Neuron (in vitro differentiated cells): ENCODE measurements around the gene EDC4.
"Not testable (repeated sequence)": the region's sequence is repeated elsewhere in the genome, so short reads cannot be mapped to it uniquely, and the experiment has no call there.

Experiments
- H2AFZ ChIP-seq: one replicate; pipeline ENCODE4 v1.6.1; 2013; ENCODE audit warnings: low read depth, mild to moderate bottlenecking, inconsistent platforms, low read length, moderate library complexity
- H3K27me3 ChIP-seq: one replicate; pipeline ENCODE4 v1.6.1; 2013; ENCODE audit warnings: low read length; ENCODE audit not compliant: insufficient read depth
- H3K36me3 ChIP-seq: one replicate; pipeline ENCODE4 v1.6.1; 2013; ENCODE audit warnings: low read length; ENCODE audit not compliant: insufficient read depth
- H3K4me1 ChIP-seq: one replicate; pipeline ENCODE4 v1.6.1; 2013; ENCODE audit warnings: low read length; ENCODE audit not compliant: insufficient read depth
- H3K4me3 ChIP-seq: 2 replicates; pipeline ENCODE4 v1.5.1; 2013; ENCODE audit warnings: mild to moderate bottlenecking, low read length, moderate library complexity
- H3K9me3 ChIP-seq: one replicate; pipeline ENCODE4 v1.6.1; 2013; ENCODE audit warnings: low read length

The EDC4 gene

GRCh38 chr16:67910158-67910557 is 37.3 kb downstream of the EDC4 start:
- H3K9me3 ChIP-seq = no peaks in the 10 kb centered on the region
- H3K4me3 ChIP-seq = no peak overlapping the region
- no peak overlapping the region for H2AFZ ChIP-seq
- peaks cover 8% of the 10 kb centered on the region for H3K4me1 ChIP-seq
- H3K36me3 ChIP-seq = peaks cover 45% of the 10 kb centered on the region
- H3K27me3 ChIP-seq = no peaks in the 10 kb centered on the region

- Histone ChIP-seq H3K4me3 (no peak overlapping the region), H3K36me3 (peaks cover 43% of the 10 kb centered on the region), H2AFZ (no peak overlapping the region), H3K4me1 (peaks cover 4% of the 10 kb centered on the region), H3K9me3 (no peaks in the 10 kb centered on the region), H3K27me3 (no peaks in the 10 kb centered on the region)
These were observed 42.1 kb downstream of the EDC4 start for GRCh38 chr16:67914758-67915495.

GRCh38 chr16:67915496-67915769 is 42.6 kb downstream of the EDC4 start:
- H3K36me3 ChIP-seq = peaks cover 40% of the 10 kb centered on the region
- not testable (repeated sequence) for H3K27me3 ChIP-seq

GRCh38 chr16:67915831-67916723 is 43.2 kb downstream of the EDC4 start:
- Histone ChIP-seq H3K4me3 (no peak overlapping the region), H3K27me3 (no peaks in the 10 kb centered on the region), H3K4me1 (no peaks in the 10 kb centered on the region), H2AFZ (no peak overlapping the region), H3K36me3 (peaks cover 34% of the 10 kb centered on the region), H3K9me3 (no peaks in the 10 kb centered on the region)

More at GRCh38 chr16:67915496-67915769, 42.6 kb downstream of the EDC4 start:
- H3K4me1 ChIP-seq, H3K9me3 ChIP-seq, H3K4me3 ChIP-seq, H2AFZ ChIP-seq: not testable (repeated sequence)

- Histone ChIP-seq H3K36me3 (peaks cover 22% of the 10 kb centered on the region), H3K9me3 (no peaks in the 10 kb centered on the region), H3K4me1 (no peaks in the 10 kb centered on the region), H3K4me3 (no peak overlapping the region), H3K27me3 (no peaks in the 10 kb centered on the region), H2AFZ (no peak overlapping the region)
These were observed 44.4 kb downstream of the EDC4 start for GRCh38 chr16:67917140-67917851.

GRCh38 chr16:67917852-67918236 is 45.0 kb downstream of the EDC4 start:
- no peak overlapping the region for H3K4me3 ChIP-seq
- H3K4me1 ChIP-seq = no peaks in the 10 kb centered on the region
- H3K36me3 ChIP-seq = peaks cover 21% of the 10 kb centered on the region
- no peak overlapping the region for H2AFZ ChIP-seq
- H3K9me3 ChIP-seq = no peaks in the 10 kb centered on the region
- H3K27me3 ChIP-seq = no peaks in the 10 kb centered on the region

GRCh38 chr16:67919622-67920221 is 46.9 kb downstream of the EDC4 start:
- Histone ChIP-seq H3K27me3 (no peaks in the 10 kb centered on the region), H3K4me1 (no peaks in the 10 kb centered on the region), H2AFZ (no peak overlapping the region), H3K36me3 (peaks cover 24% of the 10 kb centered on the region), H3K4me3 (no peak overlapping the region), H3K9me3 (no peaks in the 10 kb centered on the region)

GRCh38 chr16:67922221-67922620 is 49.4 kb downstream of the EDC4 start:
- Histone ChIP-seq H3K4me3 (no peak overlapping the region), H3K27me3 (no peaks in the 10 kb centered on the region), H3K36me3 (peaks cover 14% of the 10 kb centered on the region), H3K9me3 (no peaks in the 10 kb centered on the region), H3K4me1 (no peaks in the 10 kb centered on the region), H2AFZ (no peak overlapping the region)

GRCh38 chr16:67922740-67923139 is 49.9 kb downstream of the EDC4 start:
- Histone ChIP-seq H3K36me3 (peaks cover 18% of the 10 kb centered on the region), H3K4me1 (no peaks in the 10 kb centered on the region), H3K9me3 (no peaks in the 10 kb centered on the region), H3K27me3 (no peaks in the 10 kb centered on the region), H3K4me3 (no peak overlapping the region), H2AFZ (no peak overlapping the region)

GRCh38 chr16:67923414-67924116 is 50.7 kb downstream of the EDC4 start:
- Histone ChIP-seq H3K36me3 (peaks cover 22% of the 10 kb centered on the region), H3K9me3 (no peaks in the 10 kb centered on the region), H3K27me3 (no peaks in the 10 kb centered on the region), H2AFZ (no peak overlapping the region), H3K4me1 (no peaks in the 10 kb centered on the region), H3K4me3 (no peak overlapping the region)

GRCh38 chr16:67924140-67924906 is 51.5 kb downstream of the EDC4 start:
- H3K4me3 ChIP-seq = no peak overlapping the region
- no peak overlapping the region for H2AFZ ChIP-seq
- no peaks in the 10 kb centered on the region for H3K27me3 ChIP-seq
- H3K9me3 ChIP-seq = no peaks in the 10 kb centered on the region
- H3K36me3 ChIP-seq = peaks cover 28% of the 10 kb centered on the region
- no peaks in the 10 kb centered on the region for H3K4me1 ChIP-seq

GRCh38 chr16:67926181-67926750 is 53.4 kb downstream of the EDC4 start:
- peaks cover 38% of the 10 kb centered on the region for H3K36me3 ChIP-seq
- H3K9me3 ChIP-seq = no peaks in the 10 kb centered on the region
- H3K27me3 ChIP-seq = no peaks in the 10 kb centered on the region
- H3K4me3 ChIP-seq = no peak overlapping the region
- no peaks in the 10 kb centered on the region for H3K4me1 ChIP-seq
- H2AFZ ChIP-seq = no peak overlapping the region
